ENCODE measurements around the gene ANKMY2.

The ANKMY2 gene

GRCh38 chr7:16579216-16579615 is 66.3 kb downstream of the ANKMY2 start:
- no peak for DNase-seq (ENCODE audit: low spot score)

GRCh38 chr7:16571941-16572340 is 73.6 kb downstream of the ANKMY2 start:
- DNase-seq (ENCODE audit: low spot score): no peak

GRCh38 chr7:16564909-16565426 is 80.6 kb downstream of the ANKMY2 start:
- DNase-seq (ENCODE audit: low spot score): peak; percentile 66

GRCh38 chr7:16564023-16564380 is 81.6 kb downstream of the ANKMY2 start:
- DNase-seq (ENCODE audit: low spot score): no peak

- no peak for DNase-seq (ENCODE audit: low spot score)
Measured at GRCh38 chr7:16563281-16564022, 82.1 kb downstream of the ANKMY2 start.

- no peak for DNase-seq (ENCODE audit: low spot score)
Measured at GRCh38 chr7:16562456-16563220, 82.9 kb downstream of the ANKMY2 start.

- no peak for DNase-seq (ENCODE audit: low spot score)
Measured at GRCh38 chr7:16561943-16562342, 83.6 kb downstream of the ANKMY2 start.

GRCh38 chr7:16559497-16560179 is 85.9 kb downstream of the ANKMY2 start:
- DNase-seq (ENCODE audit: low spot score): no peak

GRCh38 chr7:16558761-16559302 is 86.7 kb downstream of the ANKMY2 start:
- DNase-seq (ENCODE audit: low spot score): no peak

- DNase-seq (ENCODE audit: low spot score): no peak
Measured at GRCh38 chr7:16556359-16556758, 89.2 kb downstream of the ANKMY2 start.

GRCh38 chr7:16554518-16555236 is 90.9 kb downstream of the ANKMY2 start:
- DNase-seq (ENCODE audit: low spot score): no peak

- no peak for DNase-seq (ENCODE audit: low spot score)
Measured at GRCh38 chr7:16550671-16551070, 94.9 kb downstream of the ANKMY2 start.

All from AG08395 (cell line).